GM23338 (cell line): ENCODE data around the gene IMPA2. TPM values are rescaled to one million over a fixed set of nuclear protein-coding genes. Genes with fewer than 3 reads are reported as not detected.

ENCODE experiments used
- ATAC-seq: fragments of 200-7000 bp; cut with Tn5 transposase; 3 replicates; pipeline ENCODE4 v1.9.1; 2020
- DNase-seq: peaks from one replicate; pipeline ENCODE4 v3.0.0-alpha.2; 2015; ENCODE audit warnings: low spot score
- H2AFZ ChIP-seq: fragments of 200-600 bp; sonication (generic); 2 replicates; pipeline ENCODE4 v1.8.0; 2016; ENCODE audit warnings: antibody characterized with exemption, mild to moderate bottlenecking, moderate library complexity
- H3F3A ChIP-seq: fragments of 200-600 bp; sonication (generic); replicated peaks from 2 replicates; pipeline ENCODE4 v1.8.0; 2017; ENCODE audit warnings: antibody characterized with exemption, mixed run types, low read depth
- H3K27ac ChIP-seq: fragments of 200-600 bp; sonication (generic); 2 replicates; pipeline ENCODE4 v1.6.1; 2016; ENCODE audit warnings: low read depth
- H3K27me3 ChIP-seq: fragments of 200-600 bp; sonication (generic); 2 replicates; pipeline ENCODE4 v1.8.0; 2016; ENCODE audit warnings: mild to moderate bottlenecking, mixed run types, moderate library complexity; ENCODE audit not compliant: insufficient read depth
- H3K36me3 ChIP-seq: fragments of 200-600 bp; sonication (generic); 2 replicates; pipeline ENCODE4 v1.8.0; 2016; ENCODE audit warnings: mild to moderate bottlenecking; ENCODE audit not compliant: insufficient read depth
- H3K4me1 ChIP-seq: fragments of 200-600 bp; sonication (generic); 2 replicates; pipeline ENCODE4 v1.8.0; 2016; ENCODE audit warnings: mild to moderate bottlenecking, moderate library complexity; ENCODE audit not compliant: insufficient read depth
- H3K4me2 ChIP-seq: fragments of 200-600 bp; sonication (generic); 2 replicates; pipeline ENCODE4 v1.7.1; 2017; ENCODE audit warnings: mixed run types
- H3K4me3 ChIP-seq: fragments of 200-600 bp; sonication (generic); 2 replicates; pipeline ENCODE4 v1.6.1; 2016; ENCODE audit warnings: mixed run types
- H3K79me2 ChIP-seq: fragments of 200-600 bp; sonication (generic); replicated peaks from 2 replicates; pipeline ENCODE4 v1.8.0; 2017; ENCODE audit warnings: mild to moderate bottlenecking; ENCODE audit not compliant: insufficient read depth
- H3K9me2 ChIP-seq: fragments of 200-600 bp; sonication (generic); 2 replicates; pipeline ENCODE4 v1.8.0; 2017; ENCODE audit not compliant: insufficient read depth
- H4K20me1 ChIP-seq: fragments of 200-600 bp; sonication (generic); replicated peaks from 2 replicates; pipeline ENCODE4 v1.8.0; 2017; ENCODE audit warnings: mild to moderate bottlenecking; ENCODE audit not compliant: insufficient read depth
- H3K27ac Mint-ChIP-seq: 2 replicates; pipeline ENCODE4 v1.8.0; 2020; ENCODE audit warnings: inconsistent platforms, mild to moderate bottlenecking, moderate library complexity, mixed read lengths
- H3K27me3 Mint-ChIP-seq: 3 replicates; pipeline ENCODE4 v1.8.0; 2022; ENCODE audit warnings: low read depth, mild to moderate bottlenecking, moderate library complexity, mixed read lengths, inconsistent platforms; ENCODE audit not compliant: insufficient read depth, poor library complexity
- H3K36me3 Mint-ChIP-seq: 3 replicates; pipeline ENCODE4 v1.8.0; 2021; ENCODE audit warnings: low read depth, mild to moderate bottlenecking, inconsistent platforms, moderate library complexity, mixed read lengths
- H3K4me1 Mint-ChIP-seq: 3 replicates; pipeline ENCODE4 v1.8.0; 2020; ENCODE audit warnings: mild to moderate bottlenecking, inconsistent platforms, mixed read lengths
- H3K4me3 Mint-ChIP-seq: 3 replicates; pipeline ENCODE4 v1.8.0; 2021; ENCODE audit warnings: moderate library complexity, mild to moderate bottlenecking, inconsistent platforms, mixed read lengths
- H3K9me3 Mint-ChIP-seq: 3 replicates; pipeline ENCODE4 v1.8.0; 2020; ENCODE audit warnings: moderate library complexity, mild to moderate bottlenecking, inconsistent platforms, mixed read lengths
- CREB1 ChIP-seq: fragments of 250-450 bp; sonication (Bioruptor Pico); IDR thresholded peaks from 2 replicates; pipeline ENCODE4 v1.5.0; 2020; ENCODE audit warnings: low read depth, mild to moderate bottlenecking, moderate library complexity
- CTCF ChIP-seq, 2 experiments: fragments of 200-600 bp in 1 of 2; sonication (generic) in 1 of 2; conservative IDR thresholded peaks; 2 replicates each; pipeline versions ENCODE4 v1.5.1 to v1.6.1; 2016 to 2017; ENCODE audit warnings: antibody characterized with exemption in 2 of 2, low read depth in 2 of 2, mild to moderate bottlenecking in 2 of 2, moderate library complexity in 1 of 2
- ETS1 ChIP-seq: IDR thresholded peaks from 2 replicates; pipeline ENCODE4 v1.6.1; 2016; ENCODE audit warnings: antibody characterized with exemption
- EZH2 ChIP-seq: fragments of 200-600 bp; sonication (generic); IDR thresholded peaks from one replicate; pipeline ENCODE4 v1.8.0; 2017; ENCODE audit warnings: antibody characterized with exemption, mild to moderate bottlenecking, low read depth; ENCODE audit not compliant: unreplicated experiment
- EZH2phosphoT487 ChIP-seq: fragments of 200-600 bp; sonication (generic); IDR thresholded peaks from one replicate; pipeline ENCODE4 v1.8.1; 2018; ENCODE audit warnings: antibody characterized with exemption; ENCODE audit not compliant: unreplicated experiment
- JUNB ChIP-seq: IDR thresholded peaks from one replicate; pipeline ENCODE4 v1.6.1; 2016; ENCODE audit warnings: antibody characterized with exemption; ENCODE audit not compliant: unreplicated experiment
- NANOG ChIP-seq: IDR thresholded peaks from 2 replicates; pipeline ENCODE4 v1.6.1; 2016; ENCODE audit warnings: antibody characterized with exemption, borderline replicate concordance
- POLR2AphosphoS5 ChIP-seq: IDR thresholded peaks from 2 replicates; pipeline ENCODE4 v1.6.1; 2016; ENCODE audit warnings: antibody characterized with exemption, low read depth
- REST ChIP-seq: IDR thresholded peaks from one replicate; pipeline ENCODE4 v1.6.1; 2018; ENCODE audit warnings: antibody characterized with exemption; ENCODE audit not compliant: unreplicated experiment
- STAT1 ChIP-seq: IDR thresholded peaks from one replicate; pipeline ENCODE4 v1.6.1; 2016; ENCODE audit warnings: antibody characterized with exemption; ENCODE audit not compliant: unreplicated experiment
- ZNF114 ChIP-seq: fragments of 250-450 bp; sonication (Bioruptor Pico); IDR thresholded peaks from 2 replicates; pipeline ENCODE4 v1.5.0; 2020; ENCODE audit warnings: mild to moderate bottlenecking, moderate library complexity
- ZNF331 ChIP-seq: fragments of 250-450 bp; sonication (Bioruptor Pico); IDR thresholded peaks from 2 replicates; pipeline ENCODE4 v1.5.0; 2020; ENCODE audit warnings: low read depth, mild to moderate bottlenecking, moderate library complexity
- ZNF462 ChIP-seq: fragments of 250-450 bp; sonication (Bioruptor Pico); IDR thresholded peaks from 2 replicates; pipeline ENCODE4 v1.5.0; 2020; ENCODE audit warnings: mild to moderate bottlenecking, moderate library complexity
- polyA plus RNA-seq: library from polyadenylated mRNA; unstranded; fragments of >200 nt; fragmentation: Nextera tagmentation; extraction: Ambion mirVana; gene quantifications from 2 replicates; pipeline ENCODE4 v1.2.1, GENCODE V29; 2016
- total RNA-seq: library from RNA; depleted of rRNA; stranded (reverse); fragments of >200 nt; shearing (Covaris generic); gene quantifications from 2 replicates; pipeline ENCODE4 v1.2.3, GENCODE V29; 2014

IMPA2 gene
- total and polyA plus RNA-seq, 2 experiments from 2014 or later: 50.4 to 122 TPM

- H3K36me3 ChIP-seq: no peaks in the 10 kb centered on the region
- Mint-ChIP-seq H3K9me3 (peaks cover 4% of the 10 kb centered on the region; the same call in 1 of the 3 replicates), H3K27ac (no peak overlapping the region), H3K4me3 (no peak overlapping the region), H3K27me3 (peaks cover 2% of the 10 kb centered on the region), H3K4me1 (no peaks in the 10 kb centered on the region; the same call in 2 of the 3 replicates), H3K36me3 (no peaks in the 10 kb centered on the region)
- H2AFZ ChIP-seq: no peak overlapping the region
- TF ChIP-seq EZH2phosphoT487 (no peak), ZNF331 (no peak), NANOG (no peak), CREB1 (no peak), STAT1 (no peak), POLR2AphosphoS5 (no peak), ETS1 (no peak), EZH2 (no peak), CTCF (conservative IDR thresholded peaks at IDR 0.05; ENCODE audit: low read depth in 2 of 2) (no peak), ZNF114 (CRISPR knock-in tag) (no peak), JUNB (no peak), REST (no peak), ZNF462 (CRISPR knock-in tag) (no peak)
- no peaks in the 10 kb centered on the region for H4K20me1 ChIP-seq
- H3K27ac ChIP-seq: no peak overlapping the region
- peak; percentile 28; the same call in 2 of the 3 replicates for ATAC-seq
- no peaks in the 10 kb centered on the region for H3K4me1 ChIP-seq
- DNase-seq: no peak
- H3K9me2 ChIP-seq: no peaks in the 10 kb centered on the region
- H3K4me2 ChIP-seq: no peak overlapping the region
- no peak overlapping the region for H3K4me3 ChIP-seq
- H3F3A ChIP-seq: no peaks in the 10 kb centered on the region
- no peaks in the 10 kb centered on the region for H3K27me3 ChIP-seq
- H3K79me2 ChIP-seq: no peaks in the 10 kb centered on the region
Measured at GRCh38 chr18:12066910-12067511, 85.7 kb downstream of the IMPA2 start.
